PFSK-1 (cell line): ENCODE results near the gene CREM.

Experiments
- FOXP2 ChIP-seq: optimal IDR thresholded peaks from 2 replicates; pipeline ENCODE3; 2011; ENCODE audit warnings: borderline replicate concordance, control low read depth, inconsistent platforms; ENCODE audit not compliant: insufficient read depth; ENCODE audit errors: extremely low read length, extremely low read depth
- POLR2AphosphoS5 ChIP-seq: IDR thresholded peaks from 2 replicates; pipeline ENCODE4 v1.6.1; 2012; ENCODE audit warnings: low read depth, mild to moderate bottlenecking, control low read depth, low read length, moderate library complexity
- REST ChIP-seq, 2 experiments: IDR thresholded peaks; 2 replicates each; pipeline versions ENCODE4 v1.6.1 to v1.8.0; 2011 to 2012; ENCODE audit warnings: low read depth in 2 of 2, low read length in 2 of 2, control low read depth in 1 of 2, inconsistent platforms in 1 of 2, mild to moderate bottlenecking in 1 of 2, moderate library complexity in 1 of 2; ENCODE audit not compliant: insufficient read depth in 1 of 2
- SIN3A ChIP-seq: IDR thresholded peaks from 2 replicates; pipeline ENCODE4 v1.6.1; 2012; ENCODE audit warnings: mild to moderate bottlenecking, low read length, moderate library complexity, borderline replicate concordance; ENCODE audit not compliant: insufficient read depth
- TAF1 ChIP-seq: IDR thresholded peaks from 2 replicates; pipeline ENCODE4 v1.6.1; 2012; ENCODE audit warnings: low read length, control low read depth, borderline replicate concordance; ENCODE audit not compliant: insufficient read depth

CREM gene

GRCh38 chr10:35184527-35185171, 58.0 kb downstream of the CREM start:
- no peak for TF ChIP-seq SIN3A
- no peak for TF ChIP-seq FOXP2
- no peak for TF ChIP-seq TAF1
- TF ChIP-seq REST (IDR thresholded peaks at IDR 0.05; ENCODE audit: insufficient read depth in 1 of 2, low read depth in 2 of 2, low read length in 2 of 2) = no peak
- no peak for TF ChIP-seq POLR2AphosphoS5

- TF ChIP-seq REST (IDR thresholded peaks at IDR 0.05; ENCODE audit: insufficient read depth in 1 of 2, low read depth in 2 of 2, low read length in 2 of 2) (no peak), SIN3A (no peak), POLR2AphosphoS5 (no peak), FOXP2 (no peak), TAF1 (no peak)
These were observed 58.8 kb downstream of the CREM start for GRCh38 chr10:35185260-35186034.

GRCh38 chr10:35188954-35189353, 62.3 kb downstream of the CREM start:
- TF ChIP-seq POLR2AphosphoS5 (no peak), SIN3A (no peak), REST (IDR thresholded peaks at IDR 0.05; ENCODE audit: insufficient read depth in 1 of 2, low read depth in 2 of 2, low read length in 2 of 2) (no peak), TAF1 (no peak), FOXP2 (no peak)

GRCh38 chr10:35191523-35191922, 64.9 kb downstream of the CREM start:
- TF ChIP-seq FOXP2 (no peak), REST (IDR thresholded peaks at IDR 0.05; ENCODE audit: insufficient read depth in 1 of 2, low read depth in 2 of 2, low read length in 2 of 2) (no peak), POLR2AphosphoS5 (no peak), SIN3A (no peak), TAF1 (no peak)
